CD4-positive, CD25-positive, alpha-beta regulatory T cell (primary cell): ENCODE measurements around the gene CMA1. TPM values are rescaled to one million over a fixed set of nuclear protein-coding genes. Genes with fewer than 3 reads are reported as not detected.
"Not testable (repeated sequence)": the region's sequence is repeated elsewhere in the genome, so short reads cannot be mapped to it uniquely, and the experiment has no call there.

ENCODE experiments used
- ATAC-seq, 2 donors: fragments of 150-1000 bp; cut with Tn5 transposase; one replicate each; pipeline ENCODE4 v1.10.0; 2021; ENCODE audit warnings: low read depth in 2 of 2, moderate number of reproducible peaks in 2 of 2, moderate library complexity in 1 of 2
- DNase-seq, 3 donors: peaks; one replicate each; pipeline versions ENCODE4 v3.0.0 to v3.0.0-alpha.2; 2012 to 2022; ENCODE audit warnings: mixed read lengths in 1 of 3
- H3K27ac ChIP-seq: one replicate; pipeline ENCODE4 v1.7.0; 2013; ENCODE audit warnings: mild to moderate bottlenecking, low read length; ENCODE audit not compliant: insufficient read depth, poor library complexity, severe bottlenecking
- H3K27me3 ChIP-seq: one replicate; pipeline ENCODE4 v1.7.0; 2013; ENCODE audit warnings: low read length; ENCODE audit not compliant: control insufficient read depth, insufficient read depth
- H3K36me3 ChIP-seq: one replicate; pipeline ENCODE4 v1.7.0; 2013; ENCODE audit warnings: mild to moderate bottlenecking, low read length, moderate library complexity; ENCODE audit not compliant: control insufficient read depth, insufficient read depth
- H3K4me1 ChIP-seq: 2 replicates; pipeline ENCODE4 v1.7.0; 2013; ENCODE audit warnings: mild to moderate bottlenecking, low read length; ENCODE audit not compliant: insufficient read depth, control insufficient read depth, poor library complexity, severe bottlenecking
- H3K4me3 ChIP-seq: one replicate; pipeline ENCODE4 v1.7.0; 2013; ENCODE audit warnings: low read depth, mild to moderate bottlenecking, low read length, moderate library complexity
- H3K9me3 ChIP-seq, 2 experiments: 1 replicate in 1 of 2; 2 replicates in 1 of 2; pipeline ENCODE4 v1.7.0; 2013; ENCODE audit warnings: low read length in 2 of 2, mild to moderate bottlenecking in 1 of 2, moderate library complexity in 1 of 2; ENCODE audit not compliant: control insufficient read depth in 2 of 2
- H3K27ac Mint-ChIP-seq, 3 donors: one replicate each; pipeline ENCODE4 v1.8.0; 2020 to 2022; ENCODE audit warnings: mild to moderate bottlenecking in 3 of 3, mixed read lengths in 3 of 3, moderate library complexity in 2 of 3
- H3K27me3 Mint-ChIP-seq: one replicate; pipeline ENCODE4 v1.8.0; 2022; ENCODE audit warnings: mild to moderate bottlenecking, mixed read lengths
- H3K36me3 Mint-ChIP-seq: one replicate; pipeline ENCODE4 v1.8.0; 2020; ENCODE audit warnings: mixed read lengths
- H3K4me1 Mint-ChIP-seq, 4 donors: one replicate each; pipeline ENCODE4 v1.8.0; 2020 to 2022; ENCODE audit warnings: mixed read lengths in 4 of 4, mild to moderate bottlenecking in 1 of 4
- H3K4me3 Mint-ChIP-seq, 4 donors: one replicate each; pipeline ENCODE4 v1.8.0; 2020 to 2022; ENCODE audit warnings: mild to moderate bottlenecking in 4 of 4, mixed read lengths in 4 of 4, moderate library complexity in 3 of 4
- H3K9me3 Mint-ChIP-seq, 7 donors: one replicate each; pipeline ENCODE4 v1.8.0; 2020 to 2022; ENCODE audit warnings: mixed read lengths in 7 of 7, mild to moderate bottlenecking in 3 of 7, moderate library complexity in 2 of 7
- polyA plus RNA-seq, 4 donors: library from polyadenylated mRNA; unstranded; fragments of 300-500 nt; fragmentation: Illumina TruSeq; gene quantifications; one replicate each; pipeline ENCODE4 v1.2.3, GENCODE V29; 2021
- total RNA-seq: library from RNA; stranded (reverse); gene quantifications from one replicate; pipeline ENCODE4 v1.2.3, GENCODE V29; 2022

Gene CMA1
- total and polyA plus RNA-seq, 5 donors from 2014 or later: not detected

GRCh38 chr14:24518851-24519250 lies 10.8 kb upstream of the CMA1 start:
- H3K27ac Mint-ChIP-seq: no peak overlapping the region
- H3K4me1 Mint-ChIP-seq: no peaks in the 10 kb centered on the region
- Histone ChIP-seq H3K27me3 (peaks cover 4% of the 10 kb centered on the region), H3K4me1 (no peaks in the 10 kb centered on the region), H3K9me3 (no peaks in the 10 kb centered on the region), H3K27ac (no peak overlapping the region), H3K36me3 (no peaks in the 10 kb centered on the region), H3K4me3 (no peak overlapping the region)
- H3K9me3 Mint-ChIP-seq: no peaks in the 10 kb centered on the region
- no peak overlapping the region for H3K4me3 Mint-ChIP-seq
- H3K36me3 Mint-ChIP-seq: no peaks in the 10 kb centered on the region
- H3K27me3 Mint-ChIP-seq: peaks cover 17% of the 10 kb centered on the region
- no peak for DNase-seq
- ATAC-seq: no peak

DNA sequence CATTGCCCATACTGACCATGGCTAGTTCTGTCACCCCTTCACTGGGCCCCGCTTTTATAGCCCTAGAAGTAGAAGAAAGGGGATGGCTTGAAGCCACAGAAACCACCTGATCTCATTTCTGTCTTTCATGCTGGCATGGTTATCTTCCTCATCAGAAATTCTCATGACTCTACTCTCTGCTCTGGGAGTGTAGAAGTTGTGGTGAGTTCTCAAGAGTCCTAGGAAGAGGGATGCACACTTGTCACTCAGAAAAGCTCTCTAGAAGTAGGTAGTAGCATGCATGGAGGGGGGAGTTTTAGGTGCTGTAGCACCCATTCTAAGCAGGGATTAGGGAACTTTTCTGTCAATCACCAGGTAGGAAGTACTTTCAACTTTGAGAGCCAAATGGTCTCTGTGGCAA lies 6.1 kb upstream of the CMA1 start:
- Mint-ChIP-seq H3K27me3 (peaks cover 21% of the 10 kb centered on the region), H3K9me3 (no peaks in the 10 kb centered on the region), H3K36me3 (no peaks in the 10 kb centered on the region), H3K4me3 (no peak overlapping the region), H3K27ac (no peak overlapping the region), H3K4me1 (no peaks in the 10 kb centered on the region)
- DNase-seq (no peak), ATAC-seq (no peak)
- H3K4me1 ChIP-seq: no peaks in the 10 kb centered on the region
- no peak overlapping the region for H3K4me3 ChIP-seq
- H3K9me3 ChIP-seq: no peaks in the 10 kb centered on the region
- no peaks in the 10 kb centered on the region for H3K36me3 ChIP-seq
- no peak overlapping the region for H3K27ac ChIP-seq
- H3K27me3 ChIP-seq: peaks cover 3% of the 10 kb centered on the region

DNA sequence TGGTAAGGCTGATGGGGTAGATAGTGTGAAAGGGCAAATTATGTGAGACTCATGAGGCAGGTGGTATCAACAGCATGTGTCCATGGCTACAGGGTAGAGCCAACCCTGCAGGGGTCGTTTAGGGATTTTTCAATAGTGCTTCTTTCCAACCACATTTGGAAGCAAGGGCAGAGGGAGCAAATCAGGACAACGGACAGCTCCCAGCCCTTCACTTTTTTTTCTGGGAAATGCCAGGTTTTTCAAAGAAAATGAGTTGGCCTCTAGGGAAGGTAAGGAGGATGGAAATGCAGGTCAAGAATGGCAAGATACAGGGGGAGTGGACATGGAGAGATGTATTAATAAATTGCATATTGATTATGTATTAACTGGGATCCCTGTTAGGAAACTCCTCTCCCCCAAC lies 4.9 kb upstream of the CMA1 start:
- DNase-seq (no peak), ATAC-seq (no peak)
- peaks cover 28% of the 10 kb centered on the region for H3K27me3 Mint-ChIP-seq
- no peaks in the 10 kb centered on the region for H3K36me3 ChIP-seq
- no peak overlapping the region for H3K4me3 ChIP-seq
- H3K4me1 ChIP-seq: no peaks in the 10 kb centered on the region
- H3K4me3 Mint-ChIP-seq: no peak overlapping the region
- H3K27me3 ChIP-seq: peaks cover 5% of the 10 kb centered on the region
- no peak overlapping the region for H3K27ac Mint-ChIP-seq
- no peak overlapping the region for H3K27ac ChIP-seq
- H3K9me3 ChIP-seq: no peaks in the 10 kb centered on the region
- H3K4me1 Mint-ChIP-seq: no peaks in the 10 kb centered on the region
- H3K36me3 Mint-ChIP-seq: no peaks in the 10 kb centered on the region
- H3K9me3 Mint-ChIP-seq: no peaks in the 10 kb centered on the region

GRCh38 chr14:24506443-24506842 lies 1.6 kb downstream of the CMA1 start:
- Histone ChIP-seq H3K36me3 (no peaks in the 10 kb centered on the region), H3K4me1 (no peaks in the 10 kb centered on the region), H3K9me3 (no peaks in the 10 kb centered on the region), H3K27ac (no peak overlapping the region), H3K4me3 (no peak overlapping the region), H3K27me3 (peaks cover 7% of the 10 kb centered on the region)
- Mint-ChIP-seq H3K4me3 (no peak overlapping the region), H3K9me3 (peaks cover 0 to 2% (median 0%) of the 10 kb centered on the region in 7 donors), H3K27me3 (peaks cover 16% of the 10 kb centered on the region), H3K27ac (no peak overlapping the region), H3K36me3 (no peaks in the 10 kb centered on the region), H3K4me1 (no peaks in the 10 kb centered on the region)
- DNase-seq (no peak), ATAC-seq (no peak)

- H3K27me3 ChIP-seq: peaks cover 10% of the 10 kb centered on the region
- Mint-ChIP-seq H3K27me3 (peaks cover 8% of the 10 kb centered on the region), H3K36me3 (no peaks in the 10 kb centered on the region), H3K4me3 (no peak overlapping the region), H3K4me1 (no peaks in the 10 kb centered on the region), H3K9me3 (peaks cover 0 to 2% (median 0%) of the 10 kb centered on the region in 7 donors), H3K27ac (no peak overlapping the region)
- no peak overlapping the region for H3K4me3 ChIP-seq
- no peak overlapping the region for H3K27ac ChIP-seq
- H3K9me3 ChIP-seq: no peaks in the 10 kb centered on the region
- no peak for DNase-seq
- ATAC-seq: no peak
- H3K4me1 ChIP-seq: no peaks in the 10 kb centered on the region
- H3K36me3 ChIP-seq: no peaks in the 10 kb centered on the region
Observed at GRCh38 chr14:24504425-24504950, 3.6 kb downstream of the CMA1 start.

DNA sequence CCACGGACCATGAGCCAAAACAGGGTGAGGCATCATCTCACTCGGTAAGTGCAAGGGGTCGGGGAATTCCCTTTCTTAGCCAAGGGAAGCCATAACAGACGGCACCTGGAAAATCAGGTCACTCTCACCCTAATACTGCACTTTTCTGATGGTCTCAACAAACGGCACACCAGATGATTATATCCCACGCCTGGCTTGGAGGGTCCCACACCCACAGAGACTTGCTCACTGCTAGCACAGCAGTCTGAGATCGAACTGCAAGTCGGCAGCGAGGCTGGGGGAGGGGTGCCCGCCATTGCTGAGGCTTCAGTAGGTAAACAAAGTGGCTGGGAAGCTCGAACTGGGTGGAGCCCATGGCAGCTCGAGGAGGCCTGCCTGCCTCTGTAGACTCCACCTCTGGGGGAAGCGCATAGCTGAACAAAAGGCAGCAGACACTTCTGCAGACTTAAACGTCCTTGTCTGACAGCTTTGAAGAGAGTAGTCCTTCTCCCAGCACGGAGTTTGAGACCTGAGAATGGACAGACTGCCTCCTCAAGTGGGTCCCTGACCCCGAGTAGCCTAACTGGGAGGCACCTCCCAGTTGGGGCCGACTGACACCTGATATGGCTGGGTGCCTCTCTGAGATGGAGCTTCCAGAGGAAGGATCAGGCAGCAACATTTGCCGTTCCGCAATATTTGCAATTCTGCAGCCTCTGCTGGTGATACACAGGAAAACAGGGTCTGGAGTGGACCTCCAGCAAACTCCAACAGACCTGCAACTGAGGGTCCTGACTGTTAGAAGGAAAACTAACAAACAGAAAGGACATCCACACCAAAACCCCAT lies 16.3 kb downstream of the CMA1 start:
- H3K27me3 ChIP-seq, H3K4me1 ChIP-seq, H3K36me3 ChIP-seq, H3K27ac Mint-ChIP-seq, ATAC-seq, H3K4me3 ChIP-seq, H3K27ac ChIP-seq, H3K9me3 Mint-ChIP-seq, H3K4me1 Mint-ChIP-seq, DNase-seq, H3K9me3 ChIP-seq, H3K4me3 Mint-ChIP-seq, H3K36me3 Mint-ChIP-seq: not testable (repeated sequence)
- H3K27me3 Mint-ChIP-seq: peaks cover 11% of the 10 kb centered on the region

DNA sequence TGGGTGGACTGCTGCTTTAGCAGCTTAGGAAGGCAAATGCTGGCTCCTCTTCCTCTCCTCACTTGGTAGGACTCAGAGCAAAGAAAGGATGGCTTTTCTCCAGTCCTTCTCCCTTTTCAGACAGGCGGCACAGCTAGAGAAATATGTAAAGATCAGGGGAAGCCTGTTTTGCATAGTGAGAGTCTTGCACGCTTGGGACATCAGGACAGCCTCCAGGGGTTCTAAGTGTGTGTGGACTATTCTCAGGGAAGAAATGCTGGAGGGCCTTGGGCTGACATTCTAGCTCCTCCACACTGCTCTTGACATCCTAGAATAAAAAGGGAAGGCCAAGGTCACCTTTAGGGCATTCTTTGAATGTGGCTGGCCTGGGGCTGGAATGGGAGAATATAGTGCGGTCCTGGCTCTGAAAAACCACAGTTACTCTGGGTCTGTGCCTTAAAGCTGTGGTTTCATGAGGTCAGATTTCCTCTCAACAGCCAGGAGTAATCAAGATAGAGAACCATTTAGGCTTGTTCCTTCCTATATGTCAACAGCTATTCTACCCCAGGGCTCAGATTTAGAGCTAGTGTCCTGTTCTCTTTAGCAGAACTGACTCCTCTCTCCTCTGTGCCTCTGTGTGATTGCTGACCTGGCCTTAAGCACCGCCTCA lies 24.3 kb downstream of the CMA1 start:
- DNase-seq (peak in 1 of 3 donors; percentile 56), ATAC-seq (peak; percentile 64 to 77)
- Histone ChIP-seq H3K9me3 (no peaks in the 10 kb centered on the region), H3K4me3 (no peak overlapping the region), H3K36me3 (no peaks in the 10 kb centered on the region), H3K4me1 (peaks cover 10% of the 10 kb centered on the region), H3K27ac (no peak overlapping the region), H3K27me3 (no peaks in the 10 kb centered on the region)
- Mint-ChIP-seq H3K4me1 (peaks cover 0 to 22% (median 17%) of the 10 kb centered on the region in 4 donors), H3K27ac (peak overlapping the region in 2 of 3 donors; percentile 26 to 57), H3K36me3 (no peaks in the 10 kb centered on the region), H3K9me3 (no peaks in the 10 kb centered on the region), H3K27me3 (no peaks in the 10 kb centered on the region), H3K4me3 (peak overlapping the region in 2 of 4 donors; percentile 43 to 75)
